Middle frontal gyrus (tissue), 1 donor: ENCODE data around the gene MYCBP2.

Source experiments
- DNase-seq: peaks from one replicate; pipeline ENCODE4 v3.0.0-alpha.2; 2015; ENCODE audit warnings: low spot score; ENCODE audit errors: extremely low spot score

The MYCBP2 gene

GRCh38 chr13:77114271-77114670 lies 212.6 kb downstream of the MYCBP2 start:
- DNase-seq, result no peak

- no peak for DNase-seq
These were observed 213.4 kb downstream of the MYCBP2 start for GRCh38 chr13:77113496-77113895.

- no peak for DNase-seq
These were observed 221.8 kb downstream of the MYCBP2 start for GRCh38 chr13:77105051-77105450.

- no peak for DNase-seq
These were observed 227.5 kb downstream of the MYCBP2 start for GRCh38 chr13:77099415-77099814.

- no peak for DNase-seq
These were observed 231.6 kb downstream of the MYCBP2 start for GRCh38 chr13:77095288-77095687.

- no peak for DNase-seq
These were observed 232.1 kb downstream of the MYCBP2 start for GRCh38 chr13:77094773-77095172.

GRCh38 chr13:77093735-77094134 lies 233.2 kb downstream of the MYCBP2 start:
- DNase-seq, result no peak

GRCh38 chr13:77084755-77085154 lies 242.1 kb downstream of the MYCBP2 start:
- DNase-seq, result no peak

GRCh38 chr13:77079902-77080413 lies 246.9 kb downstream of the MYCBP2 start:
- no peak for DNase-seq

- no peak for DNase-seq
These were observed 259.4 kb downstream of the MYCBP2 start for GRCh38 chr13:77067519-77067918.

GRCh38 chr13:77065461-77066147 lies 261.3 kb downstream of the MYCBP2 start:
- DNase-seq, result no peak

GRCh38 chr13:77062097-77062496 lies 264.8 kb downstream of the MYCBP2 start:
- no peak for DNase-seq

- no peak for DNase-seq
These were observed 265.5 kb downstream of the MYCBP2 start for GRCh38 chr13:77061362-77061761.

- no peak for DNase-seq
These were observed 270.0 kb downstream of the MYCBP2 start for GRCh38 chr13:77056886-77057285.

- DNase-seq, result no peak
These were observed 270.5 kb downstream of the MYCBP2 start for GRCh38 chr13:77056382-77056781.

GRCh38 chr13:77055158-77055557 lies 271.7 kb downstream of the MYCBP2 start:
- no peak for DNase-seq

GRCh38 chr13:77053192-77053591 lies 273.7 kb downstream of the MYCBP2 start:
- DNase-seq, result no peak

- no peak for DNase-seq
These were observed 278.2 kb downstream of the MYCBP2 start for GRCh38 chr13:77048681-77049080.

GRCh38 chr13:77047649-77048343 lies 279.1 kb downstream of the MYCBP2 start:
- no peak for DNase-seq

GRCh38 chr13:77042566-77043177 lies 284.2 kb downstream of the MYCBP2 start:
- no peak for DNase-seq

GRCh38 chr13:77040835-77041234 lies 286.1 kb downstream of the MYCBP2 start:
- no peak for DNase-seq

- no peak for DNase-seq
These were observed 286.8 kb downstream of the MYCBP2 start for GRCh38 chr13:77040076-77040475.
